H1 (cell line): ENCODE results near the gene HSPA1L. TPM values are rescaled to one million over a fixed set of nuclear protein-coding genes. Genes with fewer than 3 reads are reported as not detected.

Experiments used
- CTCF ChIA-PET: fragments of 300-600 bp; sonication (Branson Sonifier 250); formaldehyde crosslinking; loops from one replicate; lab custom pipeline; 2021; ENCODE audit not compliant: partially characterized antibody; lab: Charles Lee
- POLR2A ChIA-PET: fragments of 300-600 bp; sonication (Branson Sonifier 250); formaldehyde crosslinking; loops from one replicate; lab custom pipeline; 2021; ENCODE audit warnings: inconsistent platforms; ENCODE audit not compliant: partially characterized antibody; lab: Charles Lee
- DNase-seq, 2 experiments: peaks; one replicate each; pipeline versions ENCODE4 v3.0.0 to v3.0.0-alpha.2; 2010 to 2022; ENCODE audit warnings: low spot score in 2 of 2, low read depth in 1 of 2, mixed read lengths in 1 of 2
- FAIRE-seq: peaks from 2 replicates; lab custom pipeline; 2011; peaks lifted over from hg19 to GRCh38; lab: Jason Lieb, UNC
- H2AFZ ChIP-seq: 2 replicates; pipeline ENCODE4 v1.8.1; 2012; ENCODE audit warnings: low read length, inconsistent platforms
- H2AK5ac ChIP-seq: 2 replicates; pipeline ENCODE4 v1.6.1; 2013; ENCODE audit warnings: low read depth, low read length
- H2BK120ac ChIP-seq: replicated peaks from 2 replicates; pipeline ENCODE3; 2013; ENCODE audit warnings: low read depth, low read length, inconsistent platforms
- H2BK12ac ChIP-seq: 2 replicates; pipeline ENCODE4 v1.6.1; 2013; ENCODE audit warnings: low read depth, low read length
- H2BK15ac ChIP-seq: 2 replicates; pipeline ENCODE4 v1.6.1; 2013; ENCODE audit warnings: low read length
- H2BK20ac ChIP-seq: 2 replicates; pipeline ENCODE4 v1.6.1; 2013; ENCODE audit warnings: low read length
- H2BK5ac ChIP-seq: 2 replicates; pipeline ENCODE4 v1.6.1; 2013; ENCODE audit warnings: low read depth, low read length
- H3K14ac ChIP-seq: 2 replicates; pipeline ENCODE4 v1.6.1; 2013; ENCODE audit warnings: inconsistent platforms; ENCODE audit not compliant: insufficient read length
- H3K18ac ChIP-seq: 2 replicates; pipeline ENCODE4 v1.6.1; 2013; ENCODE audit warnings: low read length; ENCODE audit errors: extremely low read depth
- H3K23ac ChIP-seq: 2 replicates; pipeline ENCODE4 v1.6.1; 2013; ENCODE audit warnings: inconsistent platforms; ENCODE audit not compliant: insufficient read length
- H3K23me2 ChIP-seq: 2 replicates; pipeline ENCODE4 v1.6.1; 2013; ENCODE audit warnings: low read depth, low read length
- H3K27ac ChIP-seq: 2 replicates; pipeline ENCODE4 v1.6.1; 2011; ENCODE audit warnings: low read depth, low read length, inconsistent platforms
- H3K27me3 ChIP-seq, 4 experiments: replicated peaks in 1 of 4; 1 replicate in 1 of 4; 2 replicates in 3 of 4; pipeline versions ENCODE4 v1.6.1 to v1.8.1; 2011 to 2013; ENCODE audit warnings: low read length in 3 of 4, mild to moderate bottlenecking in 3 of 4, inconsistent platforms in 2 of 4, mixed read lengths in 2 of 4, moderate library complexity in 1 of 4; ENCODE audit not compliant: control insufficient read depth in 3 of 4, insufficient read depth in 3 of 4; ENCODE audit errors: extremely low read depth in 1 of 4
- H3K36me3 ChIP-seq, 4 experiments: 2 replicates each; pipeline versions ENCODE4 v1.6.1 to v1.8.1; 2011 to 2013; ENCODE audit warnings: mild to moderate bottlenecking in 4 of 4, low read length in 3 of 4, moderate library complexity in 2 of 4, control low read depth in 1 of 4, inconsistent platforms in 1 of 4; ENCODE audit not compliant: insufficient read depth in 4 of 4, control insufficient read depth in 2 of 4
- H3K4ac ChIP-seq: replicated peaks from 2 replicates; pipeline ENCODE3; 2013; ENCODE audit warnings: low read length, low read depth, mixed read lengths, inconsistent platforms; ENCODE audit not compliant: insufficient read length
- H3K4me1 ChIP-seq, 4 experiments: replicated peaks in 1 of 4; 1 replicate in 1 of 4; 2 replicates in 3 of 4; pipeline versions ENCODE4 v1.6.1 to v1.8.1; 2011 to 2013; ENCODE audit warnings: low read length in 3 of 4, inconsistent platforms in 2 of 4, mixed read lengths in 1 of 4; ENCODE audit not compliant: insufficient read depth in 4 of 4, control insufficient read depth in 3 of 4
- H3K4me2 ChIP-seq, 2 experiments: 2 replicates each; pipeline versions ENCODE4 v1.6.1 to v1.8.1; 2011 to 2013; ENCODE audit warnings: low read depth in 2 of 2, low read length in 2 of 2, control low read depth in 1 of 2, inconsistent platforms in 1 of 2, mild to moderate bottlenecking in 1 of 2; ENCODE audit not compliant: insufficient read depth in 1 of 2
- H3K4me3 ChIP-seq, 4 experiments: fragments of 200-600, 300-600 bp in 1 of 4; sonication (generic), shearing (Covaris generic), sonication (Bioruptor Twin) in 1 of 4; 2 replicates each; pipeline versions ENCODE4 v1.5.1 to v1.8.1; 2011 to 2016; ENCODE audit warnings: low read length in 4 of 4, low read depth in 3 of 4, control low read depth in 2 of 4, inconsistent platforms in 2 of 4, mild to moderate bottlenecking in 2 of 4, mixed read lengths in 1 of 4, moderate library complexity in 1 of 4; ENCODE audit not compliant: insufficient read depth in 2 of 4; ENCODE audit errors: extremely low read depth in 1 of 4
- H3K56ac ChIP-seq: replicated peaks from 2 replicates; pipeline ENCODE3; 2013; ENCODE audit warnings: low read depth, mild to moderate bottlenecking, mixed read lengths, low read length, inconsistent platforms; ENCODE audit not compliant: insufficient read length
- H3K79me1 ChIP-seq: 2 replicates; pipeline ENCODE4 v1.6.1; 2013; ENCODE audit warnings: low read depth, low read length, control low read depth
- H3K79me2 ChIP-seq, 2 experiments: 2 replicates each; pipeline versions ENCODE4 v1.6.1 to v1.8.1; 2012 to 2013; ENCODE audit warnings: low read length in 2 of 2, mild to moderate bottlenecking in 2 of 2, inconsistent platforms in 1 of 2; ENCODE audit not compliant: insufficient read depth in 2 of 2, control insufficient read depth in 1 of 2
- H3K9ac ChIP-seq, 4 experiments: replicated peaks in 1 of 4; 1 replicate in 1 of 4; 2 replicates in 3 of 4; pipeline versions ENCODE4 v1.6.1 to v1.8.1; 2011 to 2013; ENCODE audit warnings: low read depth in 3 of 4, low read length in 3 of 4, control low read depth in 2 of 4, mild to moderate bottlenecking in 2 of 4, moderate library complexity in 2 of 4, inconsistent platforms in 1 of 4; ENCODE audit errors: extremely low read depth in 1 of 4
- H3K9me3 ChIP-seq, 2 experiments: 2 replicates each; pipeline versions ENCODE4 v1.6.1 to v1.8.1; 2012 to 2013; ENCODE audit warnings: mild to moderate bottlenecking in 2 of 2, moderate library complexity in 2 of 2, control low read depth in 1 of 2, inconsistent platforms in 1 of 2, low read depth in 1 of 2, low read length in 1 of 2, mixed read lengths in 1 of 2; ENCODE audit not compliant: insufficient read depth in 2 of 2
- H4K20me1 ChIP-seq, 2 experiments: replicated peaks in 1 of 2; 2 replicates each; pipeline versions ENCODE3 to v1.8.1; 2011 to 2013; ENCODE audit warnings: inconsistent platforms in 2 of 2, low read length in 2 of 2, mild to moderate bottlenecking in 1 of 2; ENCODE audit not compliant: insufficient read depth in 2 of 2, control insufficient read depth in 1 of 2
- H4K5ac ChIP-seq: 2 replicates; pipeline ENCODE4 v1.6.1; 2013; ENCODE audit warnings: low read length, low read depth, mixed read lengths, inconsistent platforms; ENCODE audit not compliant: insufficient read length
- H4K8ac ChIP-seq: 2 replicates; pipeline ENCODE4 v1.8.0; 2013; ENCODE audit warnings: mild to moderate bottlenecking, moderate library complexity, low read length, inconsistent platforms; ENCODE audit not compliant: insufficient read depth; ENCODE audit errors: extremely low read depth
- H4K91ac ChIP-seq: replicated peaks from 2 replicates; pipeline ENCODE3; 2013; ENCODE audit warnings: low read length, mixed read lengths, inconsistent platforms; ENCODE audit not compliant: insufficient read length
- CEBPB ChIP-seq: IDR thresholded peaks from 2 replicates; pipeline ENCODE4 v1.6.1; 2012; ENCODE audit warnings: low read depth, low read length
- WGBS, 2 experiments: shearing (Covaris generic) in 1 of 2; methylation state at CpG; one replicate each; pipeline versions ENCODE4 v1.1.6 to v1.1.7; 2013 to 2015; ENCODE audit warnings: low lambda C conversion rate in 2 of 2, mixed read lengths in 2 of 2, inconsistent platforms in 1 of 2, low coverage in 1 of 2, missing lambda C conversion rate in 1 of 2; ENCODE audit not compliant: insufficient replicate concordance in 2 of 2, insufficient coverage in 1 of 2, insufficient read length in 1 of 2; ENCODE audit errors: extremely low coverage in 1 of 2, missing lambda C conversion rate in 1 of 2; 5-methylcytosine and 5-hydroxymethylcytosine counted together
- polyA plus RNA-seq, 7 experiments: library from polyadenylated mRNA; depleted of rRNA in 3 of 7; stranded (reverse) in 5 of 7; unstranded in 2 of 7; fragments of >200 nt in 5 of 7; fragments of 200-250 nt in 2 of 7; gene quantifications; 1 replicate in 5 of 7; 2 replicates in 1 of 7; 4 replicates in 1 of 7; pipeline versions ENCODE4 v1.2.1 to v1.2.3, GENCODE V29; 2011 to 2013; ENCODE audit warnings: missing spikeins in 2 of 7, mixed read lengths in 2 of 7
- total RNA-seq: library from RNA; stranded (reverse); fragmentation: NEBNext Ultra II Directional; extraction: Animal tissue kit (Norgen Biotek cat#: 25700); gene quantifications from 2 replicates; pipeline ENCODE4 v1.2.1, GENCODE V29; 2021

HSPA1L gene
- total and polyA plus RNA-seq, 2 of the 8 experiments (the other 6 are each of a cell fraction or from before 2014, with no cell fraction given): 1.00 to 1.9 TPM

- H3K79me1 ChIP-seq: no peaks in the 10 kb centered on the region
- no peak for FAIRE-seq
- no peak overlapping the region for H3K14ac ChIP-seq
- peaks cover 0 to 5% (median under 1%) of the 10 kb centered on the region in 4 experiments; a peak in 4 of 7 replicates for H3K4me1 ChIP-seq
- no peaks in the 10 kb centered on the region for H3K79me2 ChIP-seq
- H2BK5ac ChIP-seq: no peak overlapping the region
- no peak for DNase-seq
- H2BK15ac ChIP-seq: no peak overlapping the region
- no peak overlapping the region for H3K23ac ChIP-seq
- no peak overlapping the region for H4K91ac ChIP-seq
- H4K20me1 ChIP-seq: no peaks in the 10 kb centered on the region
- no peak overlapping the region for H3K4me3 ChIP-seq
- no peak overlapping the region for H3K4ac ChIP-seq
- no peaks in the 10 kb centered on the region; a peak in 1 of 8 replicates for H3K36me3 ChIP-seq
- no peak overlapping the region for H3K27ac ChIP-seq
- no peak overlapping the region for H2AFZ ChIP-seq
- H4K5ac ChIP-seq: no peak overlapping the region
- H2BK12ac ChIP-seq: no peak overlapping the region
- no peak overlapping the region for H3K4me2 ChIP-seq
- CTCF ChIA-PET: interaction anchor here (0.9 to 14.4 kb wide), 34 partner anchors 10 to 172 kb away, joined by 3 to 228 read pairs (median 8); partner anchors contain the start of genes CLIC1, DDAH2, HSPA1B and LY6G5C
- no peak overlapping the region for H4K8ac ChIP-seq
- H3K9ac ChIP-seq: no peak overlapping the region
- H2BK20ac ChIP-seq: no peak overlapping the region
- WGBS, 2 experiments: 89% methylated on average over 18 of the region's 18 CpGs; no CpG with 5 or more reads in 1 of the 2 experiments
- H3K27me3 ChIP-seq: no peaks in the 10 kb centered on the region
- H3K18ac ChIP-seq: no peak overlapping the region
- no peak overlapping the region for H2AK5ac ChIP-seq
- POLR2A ChIA-PET: interaction anchor here (0.6 to 2.8 kb wide), 13 partner anchors 8 to 191 kb away, joined by 3 to 10 read pairs (median 4); partner anchors contain the start of genes BAG6, HSPA1A, HSPA1L and MSH5
- no peak overlapping the region for H3K56ac ChIP-seq
- 0 out of 2 replicates have a peak, but pooled peaks cover 3% of the 10 kb centered on the region for H3K23me2 ChIP-seq
- no peaks in the 10 kb centered on the region for H3K9me3 ChIP-seq
- H2BK120ac ChIP-seq: no peak overlapping the region
- no peak for TF ChIP-seq CEBPB
Measured at GRCh38 chr6:31768363-31769257, 46.5 kb downstream of the HSPA1L start.
